SK-MEL-5 (cell line): ENCODE measurements around the gene CDHR5. TPM values are rescaled to one million over a fixed set of nuclear protein-coding genes. Genes with fewer than 3 reads are reported as not detected.
"Not testable (repeated sequence)": the region's sequence is repeated elsewhere in the genome, so short reads cannot be mapped to it uniquely, and the experiment has no call there.

Experiments
- DNase-seq: peaks from one replicate; pipeline ENCODE4 v3.0.0-alpha.2; 2016; ENCODE audit warnings: low read depth, low spot score
- in situ Hi-C: cut with HindIII; loops from 2 replicates; pipeline ENCODE4 v1.10.0; 2016; ENCODE audit warnings: low sequenced_read_pairs, high pct_unique_total_duplicates, low pct_unique_long_range_greater_than_20kb
- total RNA-seq: library from RNA; depleted of rRNA; stranded (reverse); fragments of >200 nt; shearing (Covaris generic); gene quantifications from 2 replicates; pipeline ENCODE4 v1.2.3, GENCODE V29; 2014

CDHR5 gene
- total RNA-seq, 1 experiment from 2014 or later = not detected

GRCh38 chr11:650482-650881, 25.7 kb upstream of the CDHR5 start:
- DNase-seq = no peak

GRCh38 chr11:647672-648158, 23.0 kb upstream of the CDHR5 start:
- DNase-seq, in situ Hi-C loops: not testable (repeated sequence)

More at GRCh38 chr11:650482-650881, 25.7 kb upstream of the CDHR5 start:
- in situ Hi-C loops = no loop called here

GRCh38 chr11:646214-646613, 21.5 kb upstream of the CDHR5 start:
- in situ Hi-C loops = no loop called here
- DNase-seq = no peak

GRCh38 chr11:645536-645935, 20.8 kb upstream of the CDHR5 start:
- in situ Hi-C loops = no loop called here
- no peak for DNase-seq

DNA sequence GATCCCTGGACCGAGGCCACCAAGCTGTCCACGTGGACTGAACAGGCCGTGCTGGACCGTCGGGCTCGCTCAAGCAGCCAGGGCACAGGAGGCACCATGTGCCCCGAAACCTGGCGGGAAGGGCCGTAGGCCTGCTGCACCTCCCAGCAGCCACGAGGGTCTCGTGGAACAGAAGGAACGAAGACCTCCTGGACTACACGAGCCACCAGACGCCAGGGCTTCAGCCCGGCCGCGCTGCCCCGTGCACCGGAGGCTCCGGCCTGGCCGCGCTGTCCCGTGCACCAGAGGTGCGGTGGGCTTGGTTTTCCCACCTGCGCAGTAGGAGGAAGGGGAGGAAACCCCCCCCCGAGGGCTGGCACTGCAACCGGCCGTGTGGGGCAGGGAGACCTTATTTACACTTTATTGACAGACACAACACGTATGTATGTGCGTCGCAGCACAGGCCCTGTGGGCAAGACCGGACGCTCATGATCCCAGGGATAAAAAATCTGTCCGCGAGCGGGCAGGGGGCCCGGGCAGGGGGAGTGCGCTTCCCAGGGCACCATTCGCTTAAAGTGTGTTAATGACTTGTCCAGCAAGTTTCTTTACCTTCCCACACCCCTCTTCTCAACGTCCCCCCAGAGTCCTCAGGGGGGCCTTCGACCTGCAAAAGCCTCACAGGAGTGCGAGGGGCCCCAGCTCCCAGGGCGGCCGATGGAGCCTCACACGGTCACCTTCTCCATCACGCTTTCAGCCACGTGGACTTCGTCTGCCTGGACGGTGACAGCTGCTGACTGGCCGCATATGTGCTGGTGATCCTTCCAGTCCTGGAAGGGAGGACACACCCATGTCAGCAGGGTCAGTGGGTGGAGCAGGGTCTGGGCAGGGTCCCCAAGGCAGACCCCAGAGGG, 19.3 kb upstream of the CDHR5 start:
- no peak for DNase-seq
- in situ Hi-C loops = no loop called here

GRCh38 chr11:643366-643765, 18.6 kb upstream of the CDHR5 start:
- no peak for DNase-seq
- in situ Hi-C loops = no loop called here

- DNase-seq = no peak
- in situ Hi-C loops = no loop called here
Measured at GRCh38 chr11:641806-642370, 17.1 kb upstream of the CDHR5 start.

GRCh38 chr11:640021-640706, 15.4 kb upstream of the CDHR5 start:
- in situ Hi-C loops = no loop called here

GRCh38 chr11:639332-639955, 14.7 kb upstream of the CDHR5 start:
- in situ Hi-C loops = no loop called here
- no peak for DNase-seq

More at GRCh38 chr11:640021-640706, 15.4 kb upstream of the CDHR5 start:
- no peak for DNase-seq

DNA sequence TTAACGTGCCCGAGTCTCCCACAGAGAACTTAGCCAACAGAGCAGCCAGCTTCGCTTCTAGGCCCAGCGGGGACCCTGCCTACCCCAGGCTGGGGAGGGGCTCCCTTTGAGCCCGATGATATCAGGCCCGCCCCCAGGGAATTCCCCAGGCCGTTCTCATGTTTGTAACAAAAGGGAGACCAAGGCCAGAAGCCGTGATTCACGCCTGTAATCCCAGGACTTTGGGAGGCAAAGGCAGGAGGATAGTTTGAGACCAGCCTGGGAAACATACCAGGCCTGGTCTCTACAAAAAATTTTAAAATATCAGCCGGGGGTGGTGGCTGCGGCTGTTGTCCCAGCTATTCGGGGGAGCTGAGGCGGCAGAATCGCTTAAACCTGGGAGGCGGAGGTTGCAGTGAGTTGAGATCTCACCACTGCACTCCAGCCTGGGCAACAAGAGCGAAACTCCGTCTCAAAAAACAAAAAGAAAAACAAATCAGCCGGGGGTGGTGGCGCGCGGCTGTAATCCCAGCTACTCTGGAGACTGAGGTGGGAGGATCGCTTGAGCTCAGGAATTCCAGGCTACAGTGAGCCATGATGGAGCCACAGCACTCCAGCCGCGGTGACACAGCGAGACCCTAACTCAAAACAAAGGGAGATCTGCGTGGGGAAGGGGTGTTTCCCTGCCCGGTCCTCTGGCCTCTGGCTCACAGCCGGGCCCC, 14.0 kb upstream of the CDHR5 start:
- in situ Hi-C loops = no loop called here
- DNase-seq = no peak

- no peak for DNase-seq
- in situ Hi-C loops = no loop called here
Measured at GRCh38 chr11:637593-638521, 13.1 kb upstream of the CDHR5 start.

DNA sequence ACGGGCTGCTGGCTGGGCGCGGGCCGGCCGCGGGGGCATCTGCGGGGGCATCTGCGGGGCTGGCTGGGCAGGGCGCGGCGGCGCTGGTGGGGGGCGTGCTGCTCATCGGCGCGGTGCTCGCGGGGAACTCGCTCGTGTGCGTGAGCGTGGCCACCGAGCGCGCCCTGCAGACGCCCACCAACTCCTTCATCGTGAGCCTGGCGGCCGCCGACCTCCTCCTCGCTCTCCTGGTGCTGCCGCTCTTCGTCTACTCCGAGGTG, 12.5 kb upstream of the CDHR5 start:
- in situ Hi-C loops = no loop called here

DNA sequence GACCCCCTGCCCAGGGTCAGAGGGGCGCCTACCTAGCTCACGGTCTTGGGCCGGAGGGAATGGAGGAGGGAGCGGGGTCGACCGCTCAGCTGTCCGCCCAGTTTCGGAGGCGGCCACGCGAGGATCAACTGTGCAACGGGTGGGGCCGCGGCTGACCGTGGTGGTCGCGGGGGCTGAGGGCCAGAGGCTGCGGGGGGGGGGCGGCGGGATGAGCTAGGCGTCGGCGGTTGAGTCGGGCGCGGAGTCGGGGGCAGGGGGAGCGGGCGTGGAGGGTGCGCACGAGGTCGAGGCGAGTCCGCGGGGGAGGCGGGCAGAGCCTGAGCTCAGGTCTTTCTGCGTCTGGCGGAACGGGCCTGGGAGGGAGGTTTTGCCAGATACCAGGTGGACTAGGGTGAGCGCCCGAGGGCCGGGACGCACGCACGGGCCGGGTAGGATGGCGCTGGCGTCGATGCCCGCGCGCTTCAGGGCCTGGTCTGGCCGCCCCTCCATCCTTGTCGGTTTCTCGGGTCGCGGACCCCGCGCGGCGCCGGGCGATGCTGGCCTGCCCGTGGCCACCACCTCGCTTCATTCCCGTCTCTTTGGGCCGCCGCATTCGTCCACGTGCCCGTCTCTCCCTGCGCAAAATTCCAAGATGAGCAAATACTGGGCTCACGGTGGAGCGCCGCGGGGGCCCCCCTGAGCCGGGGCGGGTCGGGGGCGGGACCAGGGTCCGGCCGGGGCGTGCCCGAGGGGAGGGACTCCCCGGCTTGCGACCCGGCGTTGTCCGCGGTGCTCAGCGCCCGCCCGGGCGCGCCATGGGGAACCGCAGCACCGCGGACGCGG, 12.0 kb upstream of the CDHR5 start, which contains the start of gene DRD4:
TSS of gene DRD4 (plus strand) at position 759 of the 822 bp plus-strand sequence. CDS start at position 795, 36 bp downstream.
- in situ Hi-C loops = no loop called here
- no peak for DNase-seq

More for the DNA sequence above, 12.5 kb upstream of the CDHR5 start:
- DNase-seq = no peak

- in situ Hi-C loops = no loop called here
- no peak for DNase-seq
Measured at GRCh38 chr11:635945-636510, 11.3 kb upstream of the CDHR5 start.

GRCh38 chr11:630871-631270, 6.1 kb upstream of the CDHR5 start:
- in situ Hi-C loops = no loop called here
- no peak for DNase-seq

DNA sequence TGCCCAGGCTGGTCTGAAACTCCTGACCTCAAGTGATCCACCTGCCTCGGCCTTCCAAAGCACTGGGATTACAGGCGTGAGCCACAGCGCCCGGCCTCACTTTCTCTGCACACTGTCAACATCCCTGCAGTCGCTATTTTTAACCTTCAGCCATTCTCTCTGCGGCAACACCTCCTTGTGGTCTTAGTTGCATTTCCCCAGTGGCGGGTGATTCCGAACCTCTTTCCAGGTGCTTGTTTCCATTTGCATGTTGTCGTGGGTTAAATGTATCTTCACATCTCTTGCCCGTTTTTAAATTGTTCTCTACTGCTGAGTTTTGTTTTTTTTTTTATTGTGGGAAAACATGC, 4.5 kb upstream of the CDHR5 start:
- in situ Hi-C loops = no loop called here
- DNase-seq = no peak
